HPDE6-E6E7 (cell line): Measurements from ENCODE around the gene SHB.

Source experiments
- DNase-seq: peaks from one replicate; pipeline ENCODE4 v3.0.0; 2011; ENCODE audit warnings: missing footprints; ENCODE audit errors: extremely low spot score

Gene SHB, protein sequence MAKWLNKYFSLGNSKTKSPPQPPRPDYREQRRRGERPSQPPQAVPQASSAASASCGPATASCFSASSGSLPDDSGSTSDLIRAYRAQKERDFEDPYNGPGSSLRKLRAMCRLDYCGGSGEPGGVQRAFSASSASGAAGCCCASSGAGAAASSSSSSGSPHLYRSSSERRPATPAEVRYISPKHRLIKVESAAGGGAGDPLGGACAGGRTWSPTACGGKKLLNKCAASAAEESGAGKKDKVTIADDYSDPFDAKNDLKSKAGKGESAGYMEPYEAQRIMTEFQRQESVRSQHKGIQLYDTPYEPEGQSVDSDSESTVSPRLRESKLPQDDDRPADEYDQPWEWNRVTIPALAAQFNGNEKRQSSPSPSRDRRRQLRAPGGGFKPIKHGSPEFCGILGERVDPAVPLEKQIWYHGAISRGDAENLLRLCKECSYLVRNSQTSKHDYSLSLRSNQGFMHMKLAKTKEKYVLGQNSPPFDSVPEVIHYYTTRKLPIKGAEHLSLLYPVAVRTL

GRCh38 chr9:38068701-38069628 is at the start of gene SHB:
TSS of gene SHB (minus strand) at chr9:38069227. CDS start at chr9:38068645, 582 bp downstream.
- peak; percentile 59 for DNase-seq

GRCh38 chr9:38117651-38118050 is 48.6 kb upstream of the SHB start:
- DNase-seq, result no peak

- no peak for DNase-seq
These were observed 45.9 kb upstream of the SHB start for GRCh38 chr9:38114905-38115304.

- no peak for DNase-seq
These were observed 43.4 kb upstream of the SHB start for GRCh38 chr9:38112456-38112855.

DNA sequence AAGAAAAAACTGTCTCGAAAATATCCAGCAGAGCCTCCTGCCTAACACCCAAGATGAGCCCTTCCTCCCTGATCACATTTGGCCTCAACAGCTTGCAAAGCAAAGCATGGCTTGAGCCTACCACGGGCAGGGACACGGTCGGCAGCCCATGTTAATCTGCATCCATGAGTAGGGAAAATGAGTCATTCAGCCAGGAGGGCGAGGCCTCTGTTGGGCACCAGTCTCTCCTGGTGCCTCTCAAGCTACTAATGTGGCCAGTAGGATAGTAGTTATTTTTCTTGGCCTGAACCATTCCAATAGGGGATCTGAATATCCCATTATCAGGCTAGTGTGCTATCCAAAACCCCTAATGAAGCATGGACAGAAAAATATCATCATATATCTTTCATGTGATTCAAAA is 43.0 kb upstream of the SHB start:
- no peak for DNase-seq

- DNase-seq, result no peak
These were observed 41.4 kb upstream of the SHB start for GRCh38 chr9:38110476-38110875.

GRCh38 chr9:38109601-38110000 is 40.6 kb upstream of the SHB start:
- no peak for DNase-seq

DNA sequence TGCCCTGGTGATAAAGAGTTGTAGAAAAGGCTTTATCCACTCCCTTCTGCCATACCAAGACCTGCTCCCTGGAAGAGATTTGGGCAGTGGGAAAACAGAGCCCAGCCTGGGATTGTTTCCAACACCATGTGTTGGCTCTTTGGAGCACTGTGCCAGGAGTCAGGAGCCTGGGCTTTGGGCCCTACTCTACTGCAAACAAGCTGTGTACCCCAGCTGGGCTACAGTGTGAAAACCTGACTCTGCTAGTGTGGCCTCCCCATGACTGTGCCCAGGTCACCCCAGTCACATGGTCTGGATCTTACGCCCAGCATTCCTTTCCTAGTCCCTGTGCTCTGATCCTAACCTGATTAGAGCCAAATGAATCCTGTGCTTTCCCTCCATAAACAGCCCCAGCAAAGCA is 39.3 kb upstream of the SHB start:
- no peak for DNase-seq

DNA sequence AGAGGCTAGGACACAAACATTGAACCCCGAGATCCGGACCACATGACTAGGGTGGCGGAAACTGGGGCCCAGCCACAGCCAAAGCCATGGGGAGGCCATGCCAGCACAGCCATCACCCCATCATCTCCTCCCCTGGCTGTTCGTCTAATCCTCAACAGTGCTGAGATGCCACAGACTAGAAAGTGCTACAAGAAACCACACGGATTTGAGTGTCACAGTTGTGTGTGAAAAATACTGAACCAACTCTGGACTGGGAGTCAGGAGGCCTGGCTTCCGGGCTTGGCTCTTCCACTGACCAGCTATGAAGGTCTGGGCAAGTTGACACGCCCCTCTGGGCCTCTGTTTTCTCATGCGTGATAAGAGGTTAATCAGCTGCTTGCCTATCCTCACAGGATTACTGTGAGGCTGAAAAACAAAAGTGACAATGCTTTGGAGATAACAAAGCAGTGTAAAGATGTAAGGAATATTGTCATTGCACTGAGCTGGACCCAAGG is 38.8 kb upstream of the SHB start:
- DNase-seq, result no peak

DNA sequence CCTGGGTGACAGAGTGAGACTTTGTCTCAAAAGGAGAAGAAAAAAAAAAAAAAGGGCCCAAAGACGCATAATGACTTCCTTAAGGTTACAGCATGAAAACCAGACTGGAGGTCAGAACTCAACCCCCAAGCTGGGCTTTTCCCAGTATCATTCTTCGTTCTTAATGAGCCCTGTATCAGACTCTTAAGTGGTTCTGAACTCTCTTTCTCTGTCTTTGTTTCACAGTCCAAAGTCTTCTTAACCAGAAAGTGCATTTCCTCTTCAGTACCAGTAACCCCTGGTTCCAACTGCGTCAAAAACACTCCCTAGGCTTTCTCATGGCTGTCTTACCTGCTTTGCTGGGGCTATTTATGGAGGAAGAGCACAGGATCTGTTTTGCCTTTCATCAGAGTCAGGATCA is 38.4 kb upstream of the SHB start:
- DNase-seq, result no peak

DNA sequence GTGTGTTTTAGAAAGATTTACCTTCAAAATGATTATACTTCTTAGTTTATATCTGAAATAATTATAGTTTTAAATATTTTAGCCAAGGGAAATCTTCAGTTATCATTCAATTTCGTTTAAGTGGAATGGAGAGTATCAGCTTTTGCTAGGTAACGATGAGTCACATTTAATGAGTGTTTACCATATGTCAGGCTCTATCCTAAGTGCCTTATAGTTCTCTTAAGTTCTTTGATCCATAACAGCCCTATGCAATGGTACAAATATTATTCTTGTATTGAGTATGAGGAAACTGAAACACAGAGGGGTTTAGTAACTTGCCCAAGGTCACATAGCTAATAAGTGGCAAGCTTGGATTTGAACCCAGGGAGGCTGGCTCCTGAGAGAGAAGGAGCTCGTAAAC is 37.5 kb upstream of the SHB start:
- DNase-seq, result no peak

- no peak for DNase-seq
These were observed 34.3 kb upstream of the SHB start for GRCh38 chr9:38103340-38103739.

- no peak for DNase-seq
These were observed 32.4 kb upstream of the SHB start for GRCh38 chr9:38101423-38101822.

- DNase-seq, result peak; percentile 96
These were observed 27.3 kb upstream of the SHB start for GRCh38 chr9:38096238-38096805.

DNA sequence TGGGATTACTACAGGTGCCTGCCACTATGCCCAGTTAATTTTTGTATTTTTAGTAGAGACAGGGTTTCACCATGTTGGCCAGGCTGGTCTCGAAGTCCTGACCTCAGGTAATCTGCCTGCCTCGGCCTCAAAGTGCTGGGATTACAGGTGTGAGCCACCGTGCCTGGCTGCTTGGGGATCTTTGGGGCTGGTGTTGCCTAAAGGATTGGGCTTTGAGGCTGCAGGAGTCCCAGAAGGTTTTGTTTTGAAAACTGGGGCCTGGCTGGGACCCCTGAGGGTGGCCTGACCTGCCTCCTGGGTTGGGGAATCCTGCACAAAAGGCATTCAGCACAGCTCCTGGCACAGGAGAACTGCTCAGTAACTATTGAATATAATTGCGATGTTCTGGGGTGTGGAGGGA is 25.1 kb upstream of the SHB start:
- DNase-seq, result no peak

DNA sequence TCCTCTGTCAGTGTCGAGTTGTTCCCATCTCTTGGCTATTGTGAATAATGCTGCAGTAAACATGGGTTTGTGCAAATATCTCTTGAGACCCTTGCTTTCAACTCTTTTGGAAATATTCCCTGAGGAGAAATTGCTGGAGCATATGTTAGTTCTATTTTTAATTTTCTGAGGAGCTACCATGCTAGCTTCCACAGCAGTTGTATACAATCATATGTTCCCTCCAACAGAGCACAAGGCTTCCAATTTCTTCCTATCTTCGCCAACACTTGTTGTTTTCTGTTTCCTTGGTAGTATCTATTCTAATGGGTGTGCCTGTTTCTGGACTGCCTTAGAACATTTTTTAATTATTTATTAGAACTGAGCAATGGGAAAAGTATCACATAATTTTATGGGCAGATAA is 23.6 kb upstream of the SHB start:
- DNase-seq, result no peak

DNA sequence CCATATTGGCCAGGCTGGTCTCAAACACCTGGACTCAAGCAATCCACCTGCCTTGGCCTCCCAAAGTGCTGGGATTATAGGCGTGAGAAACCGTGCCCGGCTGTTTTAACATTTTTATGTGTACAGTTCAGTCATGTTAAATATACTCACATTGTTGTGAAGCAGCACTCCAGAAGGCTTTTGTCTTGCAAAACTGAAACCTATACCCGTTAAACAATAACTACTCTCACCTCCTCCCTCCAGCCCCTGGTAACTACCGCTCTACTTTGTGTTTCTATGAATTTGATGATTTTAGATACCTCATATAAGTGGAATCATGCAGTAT is 23.1 kb upstream of the SHB start:
- no peak for DNase-seq

GRCh38 chr9:38091310-38092199 is 22.5 kb upstream of the SHB start:
- no peak for DNase-seq

DNA sequence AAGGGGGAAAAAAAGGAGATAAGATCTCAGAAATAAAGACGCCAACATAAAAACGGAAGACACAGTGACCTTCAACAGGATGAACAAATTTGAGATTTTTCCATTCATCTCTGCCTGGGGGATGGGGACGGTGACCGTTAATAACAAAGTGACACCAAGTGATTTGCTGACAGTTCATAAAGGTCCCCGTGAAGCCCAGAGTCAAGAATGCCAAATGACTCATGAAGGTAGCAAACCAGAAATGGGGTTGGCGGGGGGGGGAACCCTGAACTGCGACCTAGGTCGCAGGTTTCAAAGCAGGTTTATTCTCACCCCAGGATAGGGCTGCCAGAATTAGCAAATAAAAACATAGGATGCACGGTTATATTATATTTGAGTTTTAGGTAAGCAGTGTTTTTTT is 21.1 kb upstream of the SHB start:
- no peak for DNase-seq

GRCh38 chr9:38089387-38090165 is 20.5 kb upstream of the SHB start:
- DNase-seq, result no peak
